IMR-90 (cell line): ENCODE data around the gene SLC26A11.

Experiments used
- CEBPB ChIP-seq: IDR thresholded peaks from 2 replicates; pipeline ENCODE4 v1.6.1; 2012; ENCODE audit warnings: low read depth, low read length, improper control_type of control experiment
- CHD1 ChIP-seq: IDR thresholded peaks from 2 replicates; pipeline ENCODE4 v1.6.1; 2012; ENCODE audit warnings: low read depth, low read length, improper control_type of control experiment
- CTCF ChIP-seq: conservative IDR thresholded peaks from 2 replicates; pipeline ENCODE4 v1.5.1; 2012; ENCODE audit warnings: mild to moderate bottlenecking, low read depth, low read length, improper control_type of control experiment
- POLR2A ChIP-seq: IDR thresholded peaks from 2 replicates; pipeline ENCODE4 v1.6.1; 2012; ENCODE audit warnings: mild to moderate bottlenecking, low read depth, low read length
- RAD21 ChIP-seq: IDR thresholded peaks from 2 replicates; pipeline ENCODE4 v1.6.1; 2012; ENCODE audit warnings: low read length, improper control_type of control experiment
- RFX5 ChIP-seq: IDR thresholded peaks from 2 replicates; pipeline ENCODE4 v1.8.0; 2012; ENCODE audit warnings: low read depth, mild to moderate bottlenecking, low read length, moderate library complexity
- SMC3 ChIP-seq: fragments of 150-350 bp; IDR thresholded peaks from 2 replicates; pipeline ENCODE4 v1.6.1; 2016; ENCODE audit warnings: low read depth, mild to moderate bottlenecking, antibody characterized with exemption, low read length, moderate library complexity

DNA sequence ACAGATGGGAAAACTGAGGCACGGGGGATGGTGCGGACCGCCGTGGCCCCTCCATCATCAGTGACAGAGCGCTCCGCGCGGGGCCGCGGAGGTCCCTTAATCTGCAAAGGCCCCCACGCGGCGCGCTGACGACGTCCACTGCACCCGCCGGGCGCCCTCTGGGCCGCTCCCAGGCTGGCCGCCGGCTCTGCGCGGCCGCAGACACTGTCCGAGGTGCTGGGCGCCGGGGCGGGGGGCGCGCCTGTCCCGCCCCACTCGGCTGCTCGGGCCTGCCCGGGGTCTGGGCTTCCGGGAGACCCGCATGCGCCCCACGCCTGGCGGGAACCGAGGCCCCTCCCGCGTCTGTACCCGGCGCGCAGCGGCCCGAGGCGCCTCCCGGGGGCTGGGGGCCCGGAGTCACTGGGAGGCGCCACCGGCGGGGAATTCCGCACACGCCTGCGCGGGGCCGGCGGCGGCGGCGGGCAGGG, 39.9 kb downstream of the SLC26A11 start:
- TF ChIP-seq POLR2A (peak; percentile 51; the same call in 1 of the 2 replicates), CTCF (no peak), RAD21 (no peak), RFX5 (no peak), SMC3 (no peak), CHD1 (no peak), CEBPB (no peak)
